HepG2 (cell line): ENCODE measurements around the gene SAMD10. TPM values are rescaled to one million over a fixed set of nuclear protein-coding genes. Genes with fewer than 3 reads are reported as not detected.

Experiments used
- ATAC-seq: fragments of 200-7000 bp; cut with Tn5 transposase; 3 replicates; pipeline ENCODE4 v1.9.1; 2020; ENCODE audit warnings: mild to moderate bottlenecking, moderate library complexity
- BruUV-seq: library from RNA; stranded (reverse); fragments of 400-500 nt; replicated peaks from 2 replicates; lab custom pipeline; 2021; lab: Mats Ljungman, UMichigan
- CTCF ChIA-PET: fragments of 300-600 bp; formaldehyde crosslinking; extraction: SDS; loops from one replicate; lab custom pipeline; 2021; ENCODE audit warnings: low total read pairs, inconsistent platforms, low intra/inter-chr PET ratio; lab: Yijun Ruan, JAX
- POLR2A ChIA-PET: fragments of 350-600 bp; sonication (Branson Sonifier 250); formaldehyde crosslinking; loops from one replicate; lab custom pipeline; 2020; ENCODE audit warnings: antibody characterized with exemption, inconsistent platforms; lab: Yijun Ruan, JAX
- DNase-seq: peaks from one replicate; pipeline ENCODE4 v3.0.0-alpha.2; 2015; ENCODE audit warnings: low spot score
- FAIRE-seq: peaks from 3 replicates; lab custom pipeline; 2011; peaks lifted over from hg19 to GRCh38; lab: Jason Lieb, UNC
- H2AFZ ChIP-seq: one replicate; pipeline ENCODE4 v1.6.1; 2011; ENCODE audit warnings: low read length, inconsistent platforms
- H3K27ac ChIP-seq: fragments of 300-600 bp; 3 replicates; pipeline ENCODE4 v1.8.0; 2011; ENCODE audit warnings: mixed run types, mild to moderate bottlenecking, mixed read lengths, low read length, inconsistent platforms; ENCODE audit not compliant: insufficient read depth; ENCODE audit errors: extremely low read length
- H3K27me3 ChIP-seq, 2 experiments: fragments of 200-600 bp in 1 of 2; 2 replicates in 1 of 2; 3 replicates in 1 of 2; pipeline versions ENCODE4 v1.6.0 to v1.8.0; 2011; ENCODE audit warnings: low read length in 2 of 2, mild to moderate bottlenecking in 2 of 2, moderate library complexity in 2 of 2, inconsistent platforms in 1 of 2; ENCODE audit not compliant: insufficient read depth in 2 of 2, control insufficient read depth in 1 of 2
- H3K36me3 ChIP-seq, 2 experiments: fragments of 200-600 bp in 1 of 2; replicated peaks in 1 of 2; 2 replicates in 1 of 2; 3 replicates in 1 of 2; pipeline versions ENCODE4 v1.5.1 to v1.8.0; 2011; ENCODE audit warnings: low read length in 2 of 2, inconsistent platforms in 1 of 2; ENCODE audit not compliant: insufficient read depth in 2 of 2, control insufficient read depth in 1 of 2
- H3K4me1 ChIP-seq: 2 replicates; pipeline ENCODE4 v1.5.1; 2012; ENCODE audit warnings: low read length, inconsistent platforms; ENCODE audit not compliant: insufficient read depth
- H3K4me2 ChIP-seq: 2 replicates; pipeline ENCODE4 v1.6.0; 2011; ENCODE audit warnings: low read depth, low read length, inconsistent platforms
- H3K4me3 ChIP-seq, 3 experiments: fragments of 200-600 bp in 1 of 3; sonication (generic), shearing (Covaris generic) in 1 of 3; replicated peaks in 1 of 3; 2 replicates each; pipeline ENCODE4 v1.5.1; 2011 to 2016; ENCODE audit warnings: low read length in 3 of 3, inconsistent platforms in 2 of 3, low read depth in 2 of 3, mild to moderate bottlenecking in 2 of 3, control low read depth in 1 of 3, mixed read lengths in 1 of 3; ENCODE audit not compliant: insufficient read depth in 1 of 3
- H3K79me2 ChIP-seq: one replicate; pipeline ENCODE4 v1.6.1; 2011; ENCODE audit warnings: low read length, inconsistent platforms; ENCODE audit not compliant: insufficient read depth
- H3K9ac ChIP-seq: 2 replicates; pipeline ENCODE4 v1.6.0; 2011; ENCODE audit warnings: mild to moderate bottlenecking, low read depth, low read length, inconsistent platforms; ENCODE audit not compliant: insufficient read depth
- H3K9me3 ChIP-seq: 2 replicates; pipeline ENCODE4 v1.5.1; 2012; ENCODE audit warnings: mild to moderate bottlenecking, low read length
- H4K20me1 ChIP-seq: 2 replicates; pipeline ENCODE4 v1.6.0; 2011; ENCODE audit warnings: inconsistent platforms, mild to moderate bottlenecking, low read length, moderate library complexity; ENCODE audit not compliant: insufficient read depth
- ARID4A ChIP-seq: sonication (generic); formaldehyde crosslinking; IDR thresholded peaks from 2 replicates; pipeline ENCODE4 v1.5.0; 2020; ENCODE audit warnings: mild to moderate bottlenecking, missing genetic modification reagents, borderline replicate concordance
- BCL6 ChIP-seq: IDR thresholded peaks from 2 replicates; pipeline ENCODE4 v1.6.1; 2016; ENCODE audit warnings: missing genetic modification reagents, missing compliant biosample characterization
- ETV5 ChIP-seq: IDR thresholded peaks from 2 replicates; pipeline ENCODE4 v1.6.1; 2018; ENCODE audit warnings: missing biosample characterization, missing genetic modification reagents, inconsistent platforms, borderline replicate concordance
- FOXJ3 ChIP-seq: sonication (generic); formaldehyde crosslinking; IDR thresholded peaks from 2 replicates; pipeline ENCODE4 v1.4.0; 2020; ENCODE audit warnings: missing genetic modification reagents, mild to moderate bottlenecking, borderline replicate concordance
- GABPB1 ChIP-seq: IDR thresholded peaks from 2 replicates; pipeline ENCODE4 v1.6.1; 2016; ENCODE audit warnings: mild to moderate bottlenecking, missing genetic modification reagents, moderate library complexity, missing compliant biosample characterization
- GPN1 ChIP-seq: sonication (generic); formaldehyde crosslinking; IDR thresholded peaks from 2 replicates; pipeline ENCODE4 v1.5.1; 2020; ENCODE audit warnings: missing genetic modification reagents, borderline replicate concordance
- HOXA3 ChIP-seq: sonication (generic); formaldehyde crosslinking; IDR thresholded peaks from 2 replicates; pipeline ENCODE4 v1.5.0; 2020; ENCODE audit warnings: missing genetic modification reagents
- KDM4B ChIP-seq: sonication (generic); formaldehyde crosslinking; IDR thresholded peaks from 2 replicates; pipeline ENCODE4 v1.4.0; 2020; ENCODE audit warnings: missing genetic modification reagents
- MAX ChIP-seq: IDR thresholded peaks from 2 replicates; pipeline ENCODE4 v1.6.1; 2012; ENCODE audit warnings: inconsistent platforms
- MED1 ChIP-seq: sonication (generic); formaldehyde crosslinking; IDR thresholded peaks from 2 replicates; pipeline ENCODE4 v1.4.0; 2020; ENCODE audit warnings: missing genetic modification reagents
- MEIS1 ChIP-seq: sonication (generic); formaldehyde crosslinking; IDR thresholded peaks from 2 replicates; pipeline ENCODE4 v1.9.0; 2021; ENCODE audit warnings: mild to moderate bottlenecking, missing genetic modification reagents, moderate library complexity, borderline replicate concordance
- POLR2A ChIP-seq, 2 experiments: IDR thresholded peaks; 2 replicates each; pipeline ENCODE4 v1.6.1; 2011; ENCODE audit warnings: low read depth in 2 of 2, low read length in 2 of 2, mild to moderate bottlenecking in 1 of 2, moderate library complexity in 1 of 2; ENCODE audit not compliant: insufficient read depth in 1 of 2
- RARA ChIP-seq: IDR thresholded peaks from 2 replicates; pipeline ENCODE4 v1.6.1; 2016; ENCODE audit warnings: missing genetic modification reagents, missing compliant biosample characterization
- SMARCE1 ChIP-seq: fragments of 450-650 bp; IDR thresholded peaks from 2 replicates; pipeline ENCODE4 v1.6.1; 2017; ENCODE audit warnings: borderline replicate concordance
- SP5 ChIP-seq: IDR thresholded peaks from 2 replicates; pipeline ENCODE4 v1.6.1; 2016; ENCODE audit warnings: low read depth, borderline replicate concordance
- THAP11 ChIP-seq: IDR thresholded peaks from 2 replicates; pipeline ENCODE4 v1.6.1; 2016; ENCODE audit warnings: missing biosample characterization, missing genetic modification reagents
- TSC22D2 ChIP-seq: sonication (generic); formaldehyde crosslinking; IDR thresholded peaks from 2 replicates; pipeline ENCODE4 v1.5.1; 2020; ENCODE audit warnings: missing genetic modification reagents, mild to moderate bottlenecking, borderline replicate concordance
- ZNF10 ChIP-seq: sonication (generic); formaldehyde crosslinking; IDR thresholded peaks from 2 replicates; pipeline ENCODE4 v1.4.0; 2020; ENCODE audit warnings: mild to moderate bottlenecking, low read depth, missing genetic modification reagents, borderline replicate concordance
- ZNF235 ChIP-seq: sonication (generic); formaldehyde crosslinking; IDR thresholded peaks from 2 replicates; pipeline ENCODE4 v1.8.1; 2023; ENCODE audit warnings: mild to moderate bottlenecking, missing genetic modification reagents, borderline replicate concordance
- ZNF576 ChIP-seq: sonication (generic); formaldehyde crosslinking; IDR thresholded peaks from 2 replicates; pipeline ENCODE4 v1.4.0; 2020; ENCODE audit warnings: mild to moderate bottlenecking, missing genetic modification reagents
- ZNF720 ChIP-seq: sonication (generic); formaldehyde crosslinking; IDR thresholded peaks from 2 replicates; pipeline ENCODE4 v1.4.0; 2020; ENCODE audit warnings: missing genetic modification reagents
- ZSCAN30 ChIP-seq: sonication (generic); formaldehyde crosslinking; IDR thresholded peaks from 2 replicates; pipeline ENCODE4 v1.5.0; 2020; ENCODE audit warnings: mild to moderate bottlenecking, missing genetic modification reagents
- WGBS: methylation state at CpG from one replicate; pipeline ENCODE4 v1.1.6; 2017; ENCODE audit warnings: low lambda C conversion rate; 5-methylcytosine and 5-hydroxymethylcytosine counted together
- in situ Hi-C: cut with HindIII; loops from 2 replicates; pipeline ENCODE4 v1.10.0; 2017; ENCODE audit warnings: low pct_unique_long_range_greater_than_20kb; ENCODE audit not compliant: extremely low pct_ligation_motif_present
- intact Hi-C: fragments of 100-400 bp; cut with micrococcal nuclease; formaldehyde crosslinking; loops from one replicate; pipeline ENCODE4 v1.10.0; 2022; ENCODE audit not compliant: unreplicated experiment
- polyA plus RNA-seq, 8 experiments: library from polyadenylated mRNA; depleted of rRNA in 3 of 8; stranded (reverse) in 7 of 8; unstranded in 1 of 8; fragments of >200 nt; fragmentation: Illumina TruSeq in 4 of 8; extraction: Trizol in 4 of 8; gene quantifications; 2 replicates each; pipeline versions ENCODE4 v1.2.1 to v1.2.3, GENCODE V29; 2011 to 2016; ENCODE audit warnings: low read depth in 4 of 8, missing spikeins in 1 of 8, mixed read lengths in 1 of 8; ENCODE audit not compliant: insufficient read depth in 1 of 8
- total RNA-seq, 5 experiments: library from RNA; depleted of rRNA; stranded (reverse); fragments of >200 nt; fragmentation: Illumina TruSeq; extraction: Trizol; gene quantifications; 2 replicates each; pipeline ENCODE4 v1.2.3, GENCODE V29; 2016; ENCODE audit warnings: low read depth in 1 of 5

Gene SAMD10
- total and polyA plus RNA-seq, 2 of the 13 experiments (the other 11 are each of a cell fraction or from before 2014, with no cell fraction given), result 6.1 to 11.0 TPM

DNA sequence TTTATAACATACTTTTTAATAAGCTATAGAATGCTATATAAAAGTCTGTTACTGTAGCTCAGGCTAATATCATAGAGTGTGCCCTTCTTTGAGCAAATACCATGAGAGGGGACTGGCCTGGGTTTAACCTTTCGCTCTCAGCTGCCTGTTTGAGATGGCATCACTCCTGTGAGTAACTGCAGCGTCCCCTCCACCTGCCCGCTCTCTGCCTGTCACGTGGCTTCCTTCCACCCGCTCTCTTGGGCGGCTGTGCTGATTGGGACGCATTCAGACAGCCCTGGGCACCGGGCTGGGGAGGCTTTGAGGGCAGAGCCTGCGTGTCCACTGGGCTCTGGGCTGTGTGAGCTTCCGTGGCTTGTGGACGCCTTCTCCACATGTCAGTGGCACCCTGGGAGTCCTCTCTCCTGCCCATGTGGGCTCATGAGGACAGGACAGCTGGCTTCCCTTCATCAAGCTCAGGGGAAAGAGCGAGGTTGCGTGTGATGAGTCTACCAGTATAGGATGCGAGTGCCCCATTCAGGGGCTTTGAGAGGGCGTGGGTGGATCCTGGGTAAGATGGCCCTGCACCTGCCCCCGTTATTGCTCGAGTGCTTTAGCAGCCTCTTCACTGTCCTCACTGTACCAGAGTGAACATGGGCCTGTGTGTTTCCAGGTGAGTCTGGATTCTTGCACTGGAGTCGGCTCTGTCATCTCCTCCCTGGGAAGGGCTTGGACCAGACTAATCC is 45.8 kb upstream of the SAMD10 start:
- H2AFZ ChIP-seq, result no peak overlapping the region
- peaks cover 4% of the 10 kb centered on the region for H3K79me2 ChIP-seq
- BruUV-seq, result no TSS peak
- peak overlapping the region; percentile 92 for H3K27ac ChIP-seq
- H3K4me3 ChIP-seq, result 0 out of 6 replicates have a peak overlapping the region, but pooled peaks of 1 of the 3 experiments have one; percentile 53
- H3K4me1 ChIP-seq, result peaks cover 42% of the 10 kb centered on the region
- intact Hi-C loops (no loop called here), in situ Hi-C loops (no loop called here)
- H3K4me2 ChIP-seq, result peak overlapping the region; percentile 84
- CTCF ChIA-PET, result interaction anchor here (1.3 kb wide), 1 partner anchor 44 kb away, joined by 4 read pairs; no protein-coding TSS in a partner anchor
- DNase-seq, result no peak
- H4K20me1 ChIP-seq, result no peaks in the 10 kb centered on the region
- H3K9ac ChIP-seq, result peak overlapping the region; percentile 75
- peaks cover 52 to 79% of the 10 kb centered on the region in 2 experiments for H3K36me3 ChIP-seq
- FAIRE-seq, result no peak
- no peak for ATAC-seq
- no peaks in the 10 kb centered on the region for H3K27me3 ChIP-seq
- POLR2A ChIA-PET, result interaction anchor here (2.0 to 5.0 kb wide), 7 partner anchors 8 to 45 kb away, joined by 12 to 81 read pairs (median 26); partner anchors contain the start of genes C20orf204, PRPF6, SAMD10 and SOX18
- H3K9me3 ChIP-seq, result no peaks in the 10 kb centered on the region
- 96% methylated on average over 18 of the region's 18 CpGs for WGBS
- TF ChIP-seq ZNF10 (no peak), MAX (0 out of 2 replicates have a peak, but pooled peaks have one; percentile 23), ZNF576 (CRISPR knock-in tag) (peak; percentile 29; the same call in 1 of the 2 replicates), MED1 (CRISPR knock-in tag) (no peak), ARID4A (no peak), ZSCAN30 (CRISPR knock-in tag) (no peak), BCL6 (CRISPR knock-in tag) (no peak), KDM4B (CRISPR knock-in tag) (no peak), RARA (no peak), TSC22D2 (CRISPR knock-in tag) (no peak), POLR2A (IDR thresholded peaks at IDR 0.05; ENCODE audit: insufficient read depth in 1 of 2, low read depth in 2 of 2, low read length in 2 of 2) (no peak), FOXJ3 (CRISPR knock-in tag) (no peak), ZNF720 (CRISPR knock-in tag) (no peak), ETV5 (no peak), GABPB1 (CRISPR knock-in tag) (no peak), GPN1 (CRISPR knock-in tag) (no peak), THAP11 (CRISPR knock-in tag) (no peak), SMARCE1 (no peak), HOXA3 (CRISPR knock-in tag) (no peak), ZNF235 (CRISPR knock-in tag) (0 out of 2 replicates have a peak, but pooled peaks have one; percentile 66), SP5 (no peak), MEIS1 (CRISPR knock-in tag) (0 out of 2 replicates have a peak, but pooled peaks have one; percentile 3)
